DOHH2 (cell line): ENCODE results near the gene MAP4K4.

ENCODE experiments used
- EZH2phosphoT487 ChIP-seq: fragments of 200-600 bp; sonication (generic); IDR thresholded peaks from 2 replicates; pipeline ENCODE4 v1.6.1; 2017; ENCODE audit warnings: borderline replicate concordance, mild to moderate bottlenecking, antibody characterized with exemption, low read length, moderate library complexity, mixed read lengths
- TF ChIP-seq, protein P1 (sequence below): fragments of 200-600 bp; sonication (generic); IDR thresholded peaks from one replicate; pipeline ENCODE4 v1.5.1; 2014; ENCODE audit warnings: antibody characterized with exemption, mild to moderate bottlenecking, low read depth, low read length; ENCODE audit not compliant: poor library complexity, severe bottlenecking

DNA sequence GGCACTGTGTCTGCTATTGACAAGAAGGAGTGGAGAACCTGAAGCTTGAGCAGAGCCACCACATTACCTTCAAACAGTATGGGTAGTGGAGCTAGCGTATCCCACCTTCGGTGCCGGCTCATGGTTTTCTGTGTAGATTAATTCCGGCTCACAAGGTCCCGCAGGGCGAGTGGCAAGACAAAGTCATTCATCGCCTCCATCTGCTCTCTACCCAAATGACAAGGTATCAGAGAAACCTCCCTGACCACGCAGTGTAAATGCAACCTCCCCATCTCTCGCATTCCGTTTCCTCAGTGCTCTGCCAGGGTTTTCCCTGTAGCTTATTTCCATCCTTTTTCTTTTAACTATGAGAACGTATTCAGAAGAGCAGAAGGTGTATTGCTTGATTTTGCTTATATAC is 79.8 kb downstream of the MAP4K4 start:
- TF ChIP-seq, protein P1, sequence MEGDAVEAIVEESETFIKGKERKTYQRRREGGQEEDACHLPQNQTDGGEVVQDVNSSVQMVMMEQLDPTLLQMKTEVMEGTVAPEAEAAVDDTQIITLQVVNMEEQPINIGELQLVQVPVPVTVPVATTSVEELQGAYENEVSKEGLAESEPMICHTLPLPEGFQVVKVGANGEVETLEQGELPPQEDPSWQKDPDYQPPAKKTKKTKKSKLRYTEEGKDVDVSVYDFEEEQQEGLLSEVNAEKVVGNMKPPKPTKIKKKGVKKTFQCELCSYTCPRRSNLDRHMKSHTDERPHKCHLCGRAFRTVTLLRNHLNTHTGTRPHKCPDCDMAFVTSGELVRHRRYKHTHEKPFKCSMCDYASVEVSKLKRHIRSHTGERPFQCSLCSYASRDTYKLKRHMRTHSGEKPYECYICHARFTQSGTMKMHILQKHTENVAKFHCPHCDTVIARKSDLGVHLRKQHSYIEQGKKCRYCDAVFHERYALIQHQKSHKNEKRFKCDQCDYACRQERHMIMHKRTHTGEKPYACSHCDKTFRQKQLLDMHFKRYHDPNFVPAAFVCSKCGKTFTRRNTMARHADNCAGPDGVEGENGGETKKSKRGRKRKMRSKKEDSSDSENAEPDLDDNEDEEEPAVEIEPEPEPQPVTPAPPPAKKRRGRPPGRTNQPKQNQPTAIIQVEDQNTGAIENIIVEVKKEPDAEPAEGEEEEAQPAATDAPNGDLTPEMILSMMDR, result no peak
- no peak for TF ChIP-seq EZH2phosphoT487
